ENCODE data around the gene HEXIM1.
A peak's percentile ranks its signal among the peaks of the same experiment; 100 is the strongest.

Gene HEXIM1, protein sequence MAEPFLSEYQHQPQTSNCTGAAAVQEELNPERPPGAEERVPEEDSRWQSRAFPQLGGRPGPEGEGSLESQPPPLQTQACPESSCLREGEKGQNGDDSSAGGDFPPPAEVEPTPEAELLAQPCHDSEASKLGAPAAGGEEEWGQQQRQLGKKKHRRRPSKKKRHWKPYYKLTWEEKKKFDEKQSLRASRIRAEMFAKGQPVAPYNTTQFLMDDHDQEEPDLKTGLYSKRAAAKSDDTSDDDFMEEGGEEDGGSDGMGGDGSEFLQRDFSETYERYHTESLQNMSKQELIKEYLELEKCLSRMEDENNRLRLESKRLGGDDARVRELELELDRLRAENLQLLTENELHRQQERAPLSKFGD

DNA sequence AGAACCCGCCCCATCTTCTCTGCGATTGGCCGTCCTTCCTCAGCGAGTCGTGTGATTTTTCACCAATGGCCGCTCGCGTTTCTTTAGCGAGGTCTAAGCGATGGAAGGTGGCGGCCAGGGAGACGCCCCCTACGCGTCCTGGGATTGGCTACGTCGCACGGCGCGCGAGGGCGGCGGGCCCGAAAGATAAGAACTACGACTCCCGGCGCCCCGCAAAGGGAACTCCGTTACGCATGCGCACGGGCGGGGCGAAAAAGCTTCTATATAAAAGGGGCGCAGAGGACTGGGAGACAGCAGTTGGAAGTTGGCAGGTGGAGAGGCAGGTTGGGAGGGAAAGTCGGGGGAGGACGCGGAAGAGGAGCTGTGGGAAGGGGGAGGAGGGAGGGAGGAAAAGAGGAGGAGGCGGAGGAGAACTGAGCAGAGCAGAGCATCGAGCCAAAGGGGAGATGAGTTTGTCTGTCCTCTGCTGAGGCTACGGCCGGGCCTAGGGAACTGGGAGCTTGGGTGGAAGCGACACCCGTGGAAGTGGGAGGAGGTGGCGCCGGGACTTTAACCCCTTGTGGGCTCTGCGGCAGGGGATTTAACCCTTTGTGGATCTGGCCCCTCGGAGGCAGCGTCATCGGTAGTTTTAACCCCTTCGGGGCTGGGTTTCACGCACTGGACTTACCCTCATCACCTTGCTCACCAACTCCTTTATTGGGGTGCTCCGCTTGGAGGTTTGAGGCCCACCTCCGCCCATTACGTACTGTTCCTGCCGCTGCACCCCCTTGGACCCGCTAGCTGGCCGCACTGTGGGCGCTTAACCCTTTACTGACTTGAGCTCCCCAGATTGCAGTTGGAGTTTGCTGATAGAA, at the start of gene HEXIM1:
HEXIM1 (plus strand) TSS at position 293 of the 854 bp plus-strand sequence. CDS start 716 bp downstream, outside the sequence.
- peak; percentile 99 for DNase-seq

DNA sequence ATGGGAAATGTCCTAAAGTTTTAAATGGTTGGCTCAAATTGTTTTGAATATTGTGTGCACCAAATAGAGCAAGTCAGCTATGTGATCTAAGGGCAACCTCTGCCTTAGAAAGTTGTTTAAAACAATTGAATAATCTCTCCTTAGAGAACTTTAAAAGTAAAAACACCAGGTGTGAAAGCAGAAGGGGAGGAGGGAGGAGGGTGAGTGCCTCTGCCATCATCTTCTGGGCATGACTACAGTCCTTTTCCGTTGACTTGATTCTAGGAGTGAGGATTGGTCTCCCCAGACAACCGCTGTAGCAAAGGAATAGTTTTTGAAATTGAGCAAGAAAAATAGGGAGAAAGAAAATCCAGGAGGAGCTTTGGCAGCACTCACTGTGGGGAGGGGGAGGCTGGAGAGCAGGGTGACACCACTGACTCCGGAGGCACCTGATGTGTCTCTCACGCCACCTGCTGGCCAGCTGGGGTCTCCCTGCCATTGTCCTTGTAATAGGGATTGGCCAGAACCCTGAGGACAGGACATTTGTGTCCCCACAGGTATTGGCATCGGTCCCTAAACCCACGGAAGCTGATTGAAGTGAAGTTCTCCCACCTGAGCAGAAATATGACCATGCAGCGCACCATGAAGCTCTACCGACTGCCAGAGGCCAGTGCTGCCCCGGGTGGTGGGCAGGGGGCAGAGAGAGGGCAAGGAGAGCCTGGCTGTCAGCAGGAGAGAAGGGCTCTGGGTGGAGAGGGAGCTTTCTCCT, 49.2 kb upstream of the HEXIM1 start:
- DNase-seq: peak; percentile 83

DNA sequence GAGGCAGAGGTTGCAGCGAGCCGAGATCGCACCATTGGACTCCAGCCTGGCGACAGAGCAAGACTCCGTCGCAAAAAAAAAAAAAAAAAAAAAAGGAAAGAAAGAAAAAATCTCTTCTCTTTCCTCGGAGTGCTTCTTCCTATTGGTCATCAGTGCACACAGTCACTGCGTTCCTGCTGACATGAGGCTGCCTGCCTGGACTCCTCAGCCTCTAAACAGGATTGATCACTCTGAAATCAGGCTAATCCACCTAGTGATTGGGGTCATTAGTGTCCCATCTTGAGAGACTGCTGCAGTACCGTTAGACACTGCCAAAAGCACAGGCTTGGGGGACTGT, 46.8 kb upstream of the HEXIM1 start:
- no peak for DNase-seq

DNA sequence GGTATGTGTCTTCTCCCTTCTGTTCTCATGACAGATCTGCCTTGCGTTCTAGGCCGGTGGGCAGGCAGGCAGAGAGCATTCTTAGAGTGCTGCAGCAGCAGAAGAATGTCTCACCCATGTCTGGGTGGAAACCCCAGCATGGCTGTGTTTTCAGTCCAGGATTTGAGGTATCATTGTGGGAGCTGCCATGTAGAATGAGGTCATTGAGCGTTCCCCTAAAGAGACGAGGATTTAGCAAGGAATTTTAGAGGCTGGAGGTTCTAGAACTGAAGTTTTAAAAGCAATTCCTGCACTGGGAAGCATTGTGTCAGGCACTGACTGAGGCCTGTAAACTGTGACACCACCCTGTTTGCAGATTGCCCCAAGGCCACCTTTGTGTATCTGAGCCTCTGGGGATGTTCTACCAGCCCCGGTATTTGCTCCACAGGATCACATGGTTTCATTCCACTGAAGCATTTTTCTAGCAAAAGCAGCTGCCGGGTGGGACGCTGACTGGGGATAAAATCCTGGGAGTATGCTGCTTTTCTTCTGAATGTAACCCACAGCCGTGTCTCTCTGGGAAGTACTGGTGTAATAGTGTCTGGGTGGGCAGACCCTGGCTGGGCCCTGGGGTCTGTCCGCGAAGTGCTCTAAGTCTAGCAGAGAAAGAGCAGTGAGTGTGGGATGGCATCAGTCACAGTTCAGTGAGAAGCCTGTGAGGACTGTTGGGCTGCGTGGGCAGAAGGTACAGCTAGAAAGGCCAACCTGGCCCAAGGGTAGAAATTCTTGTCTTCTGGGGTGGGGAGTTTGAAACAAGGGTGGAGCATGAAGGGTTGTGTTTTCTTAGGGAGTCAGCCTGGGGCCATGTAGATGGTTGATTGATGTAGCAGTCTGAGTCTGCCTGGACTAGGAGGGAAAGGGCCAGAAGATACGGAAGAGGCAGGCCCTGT, 46.1 kb upstream of the HEXIM1 start:
- DNase-seq: no peak

DNA sequence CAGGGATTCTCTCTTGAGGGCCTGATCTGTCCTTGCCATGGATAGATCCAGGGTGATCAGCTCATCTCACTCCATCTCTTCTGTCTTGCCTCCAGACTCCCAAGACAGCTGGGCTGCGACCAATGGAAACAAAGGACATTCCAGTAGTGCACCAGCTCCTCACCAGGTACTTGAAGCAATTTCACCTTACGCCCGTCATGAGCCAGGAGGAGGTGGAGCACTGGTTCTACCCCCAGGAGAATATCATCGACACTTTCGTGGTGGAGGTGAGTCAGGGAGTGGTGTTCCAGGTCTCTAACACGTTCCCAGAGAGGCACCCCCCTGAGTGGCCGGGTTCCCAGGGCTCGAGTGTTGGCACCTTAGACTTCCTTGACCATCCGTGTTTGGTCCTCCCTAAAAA, 45.4 kb upstream of the HEXIM1 start:
- no peak for DNase-seq

DNA sequence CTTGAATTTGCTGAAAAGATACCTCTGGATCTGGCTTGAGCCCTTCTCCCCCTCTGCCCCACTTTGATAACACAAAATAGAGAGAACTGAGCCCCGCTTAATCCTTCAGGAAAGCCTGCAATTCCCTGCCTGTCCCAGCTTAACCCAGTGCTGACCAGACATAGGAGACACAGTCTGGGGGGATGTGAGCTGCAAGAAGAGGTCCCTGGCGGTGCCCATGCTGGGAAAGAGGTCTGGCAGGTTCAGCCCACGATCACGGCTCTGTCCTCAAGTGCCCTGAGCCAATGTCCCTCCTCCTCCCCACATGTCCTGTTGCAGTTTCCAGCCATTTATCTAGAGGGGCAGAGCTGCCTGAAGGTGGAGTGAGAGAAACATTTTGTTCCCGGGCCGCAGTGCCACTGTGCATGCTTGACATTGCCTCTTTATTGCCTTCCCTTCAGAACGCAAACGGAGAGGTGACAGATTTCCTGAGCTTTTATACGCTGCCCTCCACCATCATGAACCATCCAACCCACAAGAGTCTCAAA, 44.9 kb upstream of the HEXIM1 start:
- DNase-seq: no peak

DNA sequence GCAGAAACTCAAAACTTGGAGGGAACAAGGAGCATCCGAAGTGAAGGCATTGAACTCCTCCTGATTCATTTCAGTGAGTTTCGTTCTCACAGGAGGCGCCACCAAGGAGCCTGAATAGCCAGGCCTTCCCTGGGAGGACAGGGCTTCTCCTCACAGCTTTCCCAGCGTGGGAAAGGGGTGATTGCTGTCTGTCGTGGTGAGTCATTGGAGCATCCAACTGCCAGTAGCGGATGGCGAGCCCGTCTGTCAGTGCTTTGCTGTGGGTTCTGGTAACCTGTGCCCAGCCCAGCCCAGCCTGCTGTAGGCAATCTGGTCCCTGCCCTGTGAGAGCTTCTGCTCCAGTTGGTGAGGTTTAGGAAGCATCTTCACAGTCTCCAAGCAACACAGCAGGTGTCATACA, 44.2 kb upstream of the HEXIM1 start:
- no peak for DNase-seq

DNA sequence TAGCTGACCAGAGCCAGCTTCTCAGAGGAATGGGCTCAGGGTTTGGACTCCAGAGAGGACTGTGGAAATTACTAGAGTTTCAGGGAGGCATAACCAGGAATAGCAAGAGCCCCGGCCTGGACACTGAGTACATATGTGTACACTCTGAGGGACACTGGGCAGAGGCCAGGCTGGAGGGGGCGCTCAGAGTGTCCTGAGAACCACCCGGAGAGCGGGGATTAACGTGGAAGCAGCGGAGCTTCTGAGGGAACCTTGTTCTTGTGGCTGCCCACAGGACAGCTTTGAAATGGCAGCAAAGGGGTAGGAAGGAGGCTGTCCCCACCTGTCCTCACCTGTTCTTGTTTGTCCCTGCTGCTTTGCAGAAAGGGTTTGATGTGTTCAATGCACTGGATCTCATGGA, 43.8 kb upstream of the HEXIM1 start:
- no peak for DNase-seq

DNA sequence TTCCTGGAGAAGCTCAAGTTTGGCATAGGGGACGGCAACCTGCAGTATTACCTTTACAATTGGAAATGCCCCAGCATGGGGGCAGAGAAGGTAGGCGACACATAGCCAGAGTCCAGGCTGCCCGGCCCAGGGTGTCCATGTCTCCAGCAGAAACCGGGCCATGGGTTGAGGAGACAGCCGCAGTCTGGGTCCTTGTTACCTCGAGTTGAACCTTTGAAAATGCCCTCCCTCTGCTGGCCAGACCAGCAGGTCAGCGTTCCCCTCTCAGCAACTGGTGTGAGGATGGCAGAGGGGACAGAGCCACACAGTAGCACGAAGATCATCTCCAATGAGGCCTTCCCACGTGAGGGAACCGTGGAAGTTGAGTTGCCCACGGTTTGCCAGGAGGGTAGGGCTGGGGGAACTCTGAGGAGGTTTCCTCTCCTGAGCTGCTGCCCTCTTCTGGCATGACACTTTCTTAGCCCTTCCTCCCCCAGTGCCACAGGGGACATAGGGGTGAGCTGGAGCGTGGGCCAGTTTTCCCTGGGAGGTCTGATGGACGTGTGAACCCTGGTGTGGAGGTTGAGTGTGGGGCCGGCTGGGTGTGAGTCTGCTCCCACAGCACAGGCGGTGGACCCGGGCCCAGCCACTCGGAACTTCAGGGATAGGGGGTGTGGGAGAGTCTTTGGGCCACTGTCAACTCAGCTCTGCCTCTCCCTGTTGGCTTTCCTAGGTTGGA, 43.2 kb upstream of the HEXIM1 start:
- no peak for DNase-seq

DNA sequence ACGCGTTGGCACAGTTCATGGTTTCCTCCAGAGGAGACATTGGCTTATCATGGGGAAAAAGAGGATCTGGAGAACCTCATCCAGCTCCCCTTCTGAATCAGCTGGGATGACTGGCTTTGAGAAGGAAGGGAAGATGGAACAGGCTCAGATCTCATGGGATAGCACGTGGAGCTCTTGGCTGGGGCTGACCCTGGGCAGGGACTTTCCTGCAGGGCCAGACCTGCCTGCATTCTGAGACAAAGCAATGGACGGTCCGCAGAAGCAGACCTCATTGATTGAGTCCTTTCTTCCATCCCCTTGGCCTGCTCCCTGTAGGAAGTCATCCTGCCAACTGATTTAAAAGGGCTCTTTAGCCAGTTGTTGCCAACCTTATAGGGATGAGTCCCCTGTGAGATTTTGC, 42.2 kb upstream of the HEXIM1 start:
- no peak for DNase-seq

DNA sequence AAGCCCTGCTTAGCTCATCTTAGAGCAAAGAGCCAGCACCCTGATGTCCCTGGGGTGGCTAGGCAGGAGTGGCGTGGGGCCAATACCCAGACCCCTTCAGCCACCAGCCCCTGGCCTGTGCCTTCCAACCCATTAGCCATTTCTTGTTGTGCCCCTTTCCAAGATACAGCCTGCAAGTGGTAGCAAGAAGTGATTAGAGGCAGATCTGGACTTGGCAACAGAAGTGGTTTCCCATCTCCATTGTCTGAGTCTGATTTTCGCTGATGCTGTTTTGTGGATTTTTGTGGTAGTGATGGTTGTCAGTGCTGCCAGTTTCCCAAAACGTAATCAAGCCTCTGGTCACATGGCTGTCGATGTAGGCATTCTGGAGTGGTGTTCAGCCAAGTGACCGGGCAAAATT, 41.7 kb upstream of the HEXIM1 start:
- no peak for DNase-seq

DNA sequence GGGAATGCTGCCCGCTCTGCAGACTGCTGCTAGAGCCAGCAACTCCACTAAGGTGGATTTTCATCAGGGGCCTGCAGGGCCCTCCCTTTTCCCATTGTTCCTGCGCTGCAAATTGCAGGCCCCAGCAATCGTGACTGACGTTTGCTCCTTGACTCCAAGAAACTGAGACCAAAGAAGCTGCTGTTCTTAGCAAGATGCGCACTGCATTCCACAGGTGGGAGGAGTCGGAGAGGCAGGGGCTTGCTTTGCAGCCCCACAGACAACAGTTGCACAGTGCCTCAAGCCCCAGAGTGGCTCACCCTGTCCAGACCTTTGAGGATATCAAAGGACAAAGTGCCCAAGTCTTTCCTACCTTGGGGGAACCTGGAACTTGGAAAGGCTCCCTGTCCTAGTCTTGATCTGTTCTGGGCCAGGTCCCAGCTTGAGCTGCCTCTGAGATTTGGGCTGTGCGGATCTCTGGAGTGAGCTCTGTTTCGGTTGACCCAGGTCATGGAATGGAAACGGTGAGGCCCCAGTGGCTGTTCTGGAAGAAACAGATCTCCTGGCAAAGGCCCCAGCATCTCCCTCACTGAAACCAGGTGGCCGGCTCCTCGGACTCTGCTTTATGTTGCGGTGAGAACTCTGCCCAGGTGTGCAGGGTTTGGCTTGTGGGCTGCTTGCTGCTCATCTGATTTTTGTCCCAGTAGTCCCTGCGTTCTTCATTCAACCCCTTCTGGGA, 40.8 kb upstream of the HEXIM1 start:
- no peak for DNase-seq

DNA sequence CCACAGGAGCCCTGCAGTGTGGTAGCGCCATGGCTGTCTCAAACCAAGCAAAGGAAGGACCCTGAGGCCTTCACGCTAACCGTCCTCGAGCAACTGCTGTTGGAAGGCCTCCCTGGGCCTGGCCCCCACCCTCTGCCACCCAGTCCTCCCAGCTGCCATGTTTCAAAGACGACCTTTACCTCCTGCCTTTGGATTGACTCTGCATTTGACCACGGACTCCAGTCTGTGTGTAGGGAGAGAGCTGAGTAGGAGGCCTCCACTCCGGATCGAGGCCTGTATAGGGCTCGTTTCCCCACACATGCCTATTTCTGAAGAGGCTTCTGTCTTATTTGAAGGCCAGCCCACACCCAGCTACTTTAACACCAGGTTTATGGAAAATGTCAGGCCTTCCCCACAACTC, 40.2 kb upstream of the HEXIM1 start:
- no peak for DNase-seq

DNA sequence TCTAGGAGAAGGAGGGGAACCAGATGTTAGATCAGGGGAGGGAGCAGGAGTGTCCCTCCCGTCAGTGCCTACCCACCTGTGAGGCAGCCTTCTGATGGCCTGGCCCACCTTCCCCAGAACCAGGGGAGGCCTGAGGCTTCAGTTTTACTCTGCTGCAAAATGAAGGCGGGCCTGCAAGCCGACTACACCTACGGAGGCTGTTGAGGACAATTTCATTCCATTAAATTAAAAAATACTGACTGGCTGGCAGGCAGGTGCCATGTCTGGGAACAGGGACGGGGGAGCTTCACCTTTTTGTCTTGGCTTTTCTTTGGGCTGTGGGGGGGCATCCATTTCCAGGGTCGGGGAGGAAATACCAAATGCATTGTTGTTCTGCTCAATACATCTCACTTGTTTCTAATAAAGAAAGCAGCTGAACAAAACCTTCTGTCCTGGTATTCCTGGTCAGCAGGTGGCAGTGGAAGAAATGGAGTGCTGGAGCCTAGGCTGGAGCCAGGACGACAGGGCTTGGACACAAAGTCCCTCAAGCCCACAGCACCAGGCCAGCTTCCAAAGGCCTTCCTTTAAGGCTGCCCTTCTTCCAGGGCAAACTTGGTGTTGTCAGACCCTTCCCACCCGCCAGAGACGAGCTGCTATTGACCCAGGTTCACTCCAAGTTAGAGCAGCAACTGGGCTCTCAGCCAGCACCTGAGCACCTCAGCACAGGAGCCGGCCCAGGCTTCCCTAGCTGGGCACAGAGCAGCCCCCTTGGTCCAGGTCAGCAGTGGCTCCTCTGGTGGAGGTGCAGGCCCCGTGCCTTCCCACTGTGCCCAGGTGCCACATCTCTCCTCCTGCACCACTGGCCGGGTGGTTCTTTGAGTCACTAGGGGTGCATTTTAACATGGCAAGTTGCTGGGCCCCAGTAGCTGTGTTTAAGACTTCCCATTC, 39.4 kb upstream of the HEXIM1 start:
- DNase-seq: no peak

DNA sequence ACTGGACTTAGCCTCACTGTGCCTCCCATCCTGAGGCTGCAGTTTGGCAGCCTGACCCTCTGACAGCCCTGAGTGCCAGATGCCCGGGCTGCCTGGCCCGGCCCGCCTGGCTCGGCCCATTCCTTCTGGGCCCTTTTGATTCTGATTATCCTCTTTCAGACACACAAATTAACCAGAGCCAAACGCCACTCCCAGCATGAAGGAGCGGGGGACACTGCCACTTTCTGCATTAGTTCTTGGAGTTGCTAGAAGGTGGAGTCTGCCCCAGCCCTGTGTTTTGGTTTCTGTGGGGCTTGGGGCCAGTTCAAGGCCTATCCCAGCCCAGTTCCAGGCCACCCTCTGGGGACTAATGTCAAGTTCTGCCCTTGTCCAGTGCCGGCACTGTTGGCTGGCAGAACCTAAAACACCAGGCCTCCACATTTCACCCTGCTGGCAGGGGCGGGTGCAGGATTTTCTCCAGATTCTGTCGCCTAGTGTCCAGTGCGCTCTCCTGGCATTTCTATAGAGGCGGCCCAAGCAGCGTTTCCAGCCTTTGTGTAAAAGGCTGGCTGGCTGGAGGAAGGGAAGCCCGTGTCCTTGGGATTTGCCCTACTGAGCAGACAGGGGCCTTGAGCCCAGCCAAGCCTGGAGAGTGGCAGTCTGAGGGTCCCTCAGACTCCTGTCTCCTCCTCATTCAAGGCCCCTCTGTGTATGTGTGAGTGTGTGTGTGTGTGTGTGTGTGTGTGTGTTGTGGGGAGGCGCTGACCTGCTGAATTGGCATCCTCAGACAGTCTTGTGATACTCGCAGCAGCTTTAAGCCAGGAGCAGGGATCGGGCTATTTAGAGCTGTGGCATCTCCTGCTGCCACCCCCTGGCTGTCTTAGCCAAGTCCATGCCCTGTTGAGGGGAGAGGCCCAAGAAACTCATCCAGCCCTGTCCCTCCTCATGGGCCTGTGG, 37.3 kb upstream of the HEXIM1 start:
- DNase-seq: no peak

DNA sequence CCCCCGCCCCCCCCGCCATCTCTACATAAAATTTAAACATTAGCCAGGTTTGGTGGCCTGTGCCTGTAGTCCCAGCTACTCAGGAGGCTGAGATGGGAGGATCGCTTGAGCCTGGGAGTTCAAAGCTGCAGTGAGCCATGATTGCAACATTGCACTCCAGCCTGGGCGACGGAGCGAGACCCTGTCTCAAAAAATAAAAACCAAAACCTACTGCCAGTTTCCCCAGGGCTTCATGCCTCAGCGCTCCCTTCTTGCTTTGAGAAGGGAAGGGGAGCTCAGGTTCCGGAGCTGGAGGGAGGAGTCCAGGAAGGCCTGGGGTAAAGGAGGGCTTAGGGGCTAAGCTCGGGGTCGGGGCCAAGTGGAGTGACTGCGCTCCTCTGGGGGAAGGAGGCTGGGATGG, 36.4 kb upstream of the HEXIM1 start:
- no peak for DNase-seq

DNA sequence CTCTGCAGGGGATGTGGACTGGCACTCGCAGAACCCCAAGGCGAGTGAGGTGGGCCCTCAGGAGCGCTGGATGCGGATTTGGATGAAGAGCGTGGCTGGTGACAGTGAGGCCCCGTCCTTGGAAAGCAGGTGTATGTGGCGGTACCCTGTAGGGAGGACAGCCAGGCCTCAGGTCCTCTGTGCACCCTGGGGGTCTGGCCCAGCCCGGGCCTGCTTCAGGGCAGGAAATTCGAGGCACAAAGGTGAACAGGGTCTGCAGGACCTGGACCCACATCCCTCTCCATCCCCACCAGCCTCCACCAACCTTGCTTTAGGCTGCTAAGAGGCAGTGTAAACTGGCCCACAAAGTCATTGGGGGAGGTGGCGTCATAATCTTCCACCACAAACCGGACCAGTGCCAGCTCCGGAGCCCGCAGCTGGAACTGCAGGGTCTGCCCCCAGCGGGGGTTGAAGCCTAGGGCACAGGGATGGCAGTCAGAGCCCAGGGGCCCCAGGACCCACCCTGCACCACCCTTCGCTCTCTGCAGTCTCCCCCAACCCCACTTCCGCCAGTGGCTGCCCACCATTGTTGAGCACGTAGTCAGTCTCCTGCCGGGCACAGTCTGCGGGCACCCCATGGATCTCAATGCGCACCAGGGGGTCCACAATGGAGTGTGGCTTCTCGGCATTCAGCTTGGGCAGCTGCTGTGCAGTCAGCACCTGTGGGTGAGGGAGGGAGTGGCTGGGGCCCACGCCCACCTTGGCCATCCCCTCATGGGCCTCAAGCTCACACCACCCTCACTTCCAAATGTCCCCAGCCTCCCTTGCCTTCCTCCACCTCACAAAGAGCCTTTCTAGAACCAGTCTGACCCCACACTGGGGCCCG, 35.5 kb upstream of the HEXIM1 start:
- no peak for DNase-seq

DNA sequence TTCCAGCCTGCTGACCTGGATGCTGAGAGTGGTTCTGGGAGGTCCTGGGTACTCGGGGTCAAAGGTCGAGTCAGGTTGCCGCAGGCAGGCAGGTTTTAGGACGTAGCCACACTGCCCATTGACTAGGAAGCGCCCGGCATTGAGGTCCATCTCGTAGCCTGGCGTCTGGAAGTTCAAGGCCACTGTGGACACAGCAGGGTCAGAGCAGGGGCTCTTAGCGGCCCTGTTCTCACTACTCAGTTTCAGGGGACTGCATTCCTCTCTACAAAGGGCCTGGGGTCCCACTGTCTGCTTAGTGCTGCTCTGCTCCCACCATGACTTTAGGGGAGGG, 34.9 kb upstream of the HEXIM1 start:
- DNase-seq: no peak
